HEK293 (cell line): Measurements from ENCODE around the gene KRT33A.

Experiments used
- PBX3 ChIP-seq: sonication (generic); formaldehyde crosslinking; IDR thresholded peaks from 2 replicates; pipeline ENCODE4 v1.8.1; 2022; ENCODE audit warnings: mild to moderate bottlenecking, moderate library complexity, missing genetic modification reagents
- TCF7L2 ChIP-seq: IDR thresholded peaks from 2 replicates; pipeline ENCODE4 v1.6.1; 2011; ENCODE audit warnings: low read depth, mild to moderate bottlenecking, inconsistent platforms, low read length, moderate library complexity, borderline replicate concordance
- ZNF121 ChIP-seq: fragments of 450-650 bp; formaldehyde crosslinking; IDR thresholded peaks from 2 replicates; pipeline ENCODE4 v1.5.1; 2016; ENCODE audit warnings: missing biosample characterization, missing genetic modification characterization
- ZNF175 ChIP-seq: fragments of 450-650 bp; formaldehyde crosslinking; IDR thresholded peaks from 2 replicates; pipeline ENCODE4 v1.5.1; 2016; ENCODE audit warnings: missing biosample characterization, missing genetic modification characterization
- ZNF223 ChIP-seq: fragments of 450-650 bp; formaldehyde crosslinking; IDR thresholded peaks from 2 replicates; pipeline ENCODE4 v1.5.1; 2016; ENCODE audit warnings: missing biosample characterization, missing genetic modification characterization
- ZNF366 ChIP-seq: fragments of 450-650 bp; formaldehyde crosslinking; conservative IDR thresholded peaks from 2 replicates; pipeline ENCODE4 v1.5.1; 2016; ENCODE audit warnings: missing biosample characterization, missing genetic modification characterization
- ZNF416 ChIP-seq: fragments of 450-650 bp; formaldehyde crosslinking; IDR thresholded peaks from 2 replicates; pipeline ENCODE4 v1.5.1; 2016; ENCODE audit warnings: missing biosample characterization, missing genetic modification characterization
- ZNF558 ChIP-seq: fragments of 450-650 bp; formaldehyde crosslinking; IDR thresholded peaks from 2 replicates; pipeline ENCODE4 v1.5.1; 2016; ENCODE audit warnings: missing biosample characterization, missing genetic modification characterization
- ZNF580 ChIP-seq: fragments of 450-650 bp; formaldehyde crosslinking; IDR thresholded peaks from 2 replicates; pipeline ENCODE4 v1.5.1; 2016; ENCODE audit warnings: missing biosample characterization, missing genetic modification characterization
- TF ChIP-seq, protein P1 (sequence below): fragments of 450-650 bp; formaldehyde crosslinking; IDR thresholded peaks from 2 replicates; pipeline ENCODE4 v1.5.1; 2016; ENCODE audit warnings: missing biosample characterization, missing genetic modification characterization
- TF ChIP-seq, protein P2 (sequence below): fragments of 450-650 bp; formaldehyde crosslinking; IDR thresholded peaks from 2 replicates; pipeline ENCODE4 v1.5.1; 2016; ENCODE audit warnings: missing biosample characterization, missing genetic modification characterization

- no peak for TF ChIP-seq ZNF416 (tag by site-specific recombination)
- TF ChIP-seq, protein P1, sequence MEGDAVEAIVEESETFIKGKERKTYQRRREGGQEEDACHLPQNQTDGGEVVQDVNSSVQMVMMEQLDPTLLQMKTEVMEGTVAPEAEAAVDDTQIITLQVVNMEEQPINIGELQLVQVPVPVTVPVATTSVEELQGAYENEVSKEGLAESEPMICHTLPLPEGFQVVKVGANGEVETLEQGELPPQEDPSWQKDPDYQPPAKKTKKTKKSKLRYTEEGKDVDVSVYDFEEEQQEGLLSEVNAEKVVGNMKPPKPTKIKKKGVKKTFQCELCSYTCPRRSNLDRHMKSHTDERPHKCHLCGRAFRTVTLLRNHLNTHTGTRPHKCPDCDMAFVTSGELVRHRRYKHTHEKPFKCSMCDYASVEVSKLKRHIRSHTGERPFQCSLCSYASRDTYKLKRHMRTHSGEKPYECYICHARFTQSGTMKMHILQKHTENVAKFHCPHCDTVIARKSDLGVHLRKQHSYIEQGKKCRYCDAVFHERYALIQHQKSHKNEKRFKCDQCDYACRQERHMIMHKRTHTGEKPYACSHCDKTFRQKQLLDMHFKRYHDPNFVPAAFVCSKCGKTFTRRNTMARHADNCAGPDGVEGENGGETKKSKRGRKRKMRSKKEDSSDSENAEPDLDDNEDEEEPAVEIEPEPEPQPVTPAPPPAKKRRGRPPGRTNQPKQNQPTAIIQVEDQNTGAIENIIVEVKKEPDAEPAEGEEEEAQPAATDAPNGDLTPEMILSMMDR (tag by site-specific recombination): no peak
- no peak for TF ChIP-seq ZNF558
- no peak for TF ChIP-seq ZNF175
- TF ChIP-seq ZNF366: no peak
- TF ChIP-seq ZNF121 (tag by site-specific recombination): no peak
- TF ChIP-seq TCF7L2: no peak
- no peak for TF ChIP-seq ZNF223 (tag by site-specific recombination)
- no peak for TF ChIP-seq PBX3 (CRISPR knock-in tag)
- no peak for TF ChIP-seq ZNF580 (tag by site-specific recombination)
- TF ChIP-seq, protein P2, sequence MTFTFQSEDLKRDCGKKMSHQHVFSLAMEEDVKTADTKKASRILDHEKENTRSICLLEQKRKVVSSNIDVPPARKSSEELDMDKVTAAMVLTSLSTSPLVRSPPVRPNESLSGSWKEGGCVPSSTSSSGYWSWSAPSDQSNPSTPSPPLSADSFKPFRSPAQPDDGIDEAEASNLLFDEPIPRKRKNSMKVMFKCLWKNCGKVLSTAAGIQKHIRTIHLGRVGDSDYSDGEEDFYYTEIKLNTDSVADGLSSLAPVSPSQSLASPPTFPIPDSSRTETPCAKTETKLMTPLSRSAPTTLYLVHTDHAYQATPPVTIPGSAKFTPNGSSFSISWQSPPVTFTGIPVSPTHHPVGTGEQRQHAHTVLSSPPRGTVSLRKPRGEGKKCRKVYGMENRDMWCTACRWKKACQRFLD (tag by site-specific recombination): no peak
These were observed 24.2 kb downstream of the KRT33A start for GRCh38 chr17:41326173-41327145.
